A204.1 (cell line): ENCODE data around the gene TEX50.
A peak's percentile ranks its signal among the peaks of the same experiment; 100 is the strongest.
"Not testable (repeated sequence)": the region's sequence is repeated elsewhere in the genome, so short reads cannot be mapped to it uniquely, and the experiment has no call there.

Experiments used
- FAIRE-seq: peaks from 2 replicates; lab custom pipeline; 2012; peaks lifted over from hg19 to GRCh38; lab: Jason Lieb, UNC

Gene TEX50

DNA sequence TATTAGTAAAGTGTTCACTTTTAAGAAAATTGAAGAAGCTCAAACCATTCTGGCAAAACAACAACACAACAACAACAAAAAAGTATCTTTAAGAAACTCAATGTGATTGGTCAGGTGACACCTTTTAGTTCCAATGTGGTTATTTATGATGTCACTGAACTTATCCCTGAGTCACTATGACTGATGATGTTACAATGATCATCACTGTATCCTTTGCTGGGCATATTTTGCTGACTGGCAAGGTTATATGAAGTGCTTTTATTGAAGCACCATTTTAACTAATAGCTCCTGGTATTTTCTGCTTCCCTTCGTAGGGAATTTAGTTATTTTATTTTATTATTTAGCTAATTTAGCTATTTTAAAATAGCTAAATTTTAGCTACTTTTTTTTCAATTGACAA is at the start of gene TEX50:
Gene TEX50, plus strand, starts transcription at position 223 of the 400 bp plus-strand sequence. CDS start 184 bp downstream, outside the sequence.
- FAIRE-seq, result no peak

DNA sequence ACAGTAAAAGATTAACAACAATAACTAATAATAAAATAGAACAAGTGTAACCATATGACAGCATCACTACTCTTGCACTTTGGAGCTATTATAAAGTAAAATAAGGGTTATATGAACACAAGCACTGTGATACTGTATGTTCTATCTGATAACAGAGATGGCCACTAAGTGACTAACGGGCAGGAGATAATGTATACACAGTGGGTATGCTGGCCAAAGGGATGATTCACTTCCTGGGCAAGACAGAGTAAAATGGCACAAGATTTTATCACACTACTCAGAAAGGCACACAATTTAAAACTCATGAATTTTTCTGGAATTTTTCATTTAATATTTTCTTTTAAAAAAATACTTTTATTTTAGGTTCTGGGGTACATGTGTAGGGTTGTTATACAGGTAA is 44.6 kb upstream of the TEX50 start:
- FAIRE-seq, result no peak

DNA sequence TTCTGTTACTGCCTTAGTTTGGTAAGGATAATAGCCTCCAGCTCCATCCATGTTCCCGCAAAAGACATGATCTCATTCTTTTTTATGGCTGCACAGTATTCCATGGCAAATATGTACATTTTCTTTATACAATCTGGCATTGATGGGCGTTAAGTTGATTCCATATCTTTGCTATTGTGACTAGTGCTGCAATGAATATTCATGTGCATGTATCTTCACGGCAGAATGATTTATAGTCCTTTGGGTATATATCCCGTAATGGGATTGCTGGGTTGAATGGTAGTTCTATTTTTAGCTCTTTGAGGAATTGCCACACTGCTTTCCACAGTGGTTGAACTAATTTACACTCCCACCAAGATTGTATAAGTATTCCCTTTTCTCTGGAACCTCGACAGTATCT is 44.0 kb upstream of the TEX50 start:
- not testable (repeated sequence) for FAIRE-seq

DNA sequence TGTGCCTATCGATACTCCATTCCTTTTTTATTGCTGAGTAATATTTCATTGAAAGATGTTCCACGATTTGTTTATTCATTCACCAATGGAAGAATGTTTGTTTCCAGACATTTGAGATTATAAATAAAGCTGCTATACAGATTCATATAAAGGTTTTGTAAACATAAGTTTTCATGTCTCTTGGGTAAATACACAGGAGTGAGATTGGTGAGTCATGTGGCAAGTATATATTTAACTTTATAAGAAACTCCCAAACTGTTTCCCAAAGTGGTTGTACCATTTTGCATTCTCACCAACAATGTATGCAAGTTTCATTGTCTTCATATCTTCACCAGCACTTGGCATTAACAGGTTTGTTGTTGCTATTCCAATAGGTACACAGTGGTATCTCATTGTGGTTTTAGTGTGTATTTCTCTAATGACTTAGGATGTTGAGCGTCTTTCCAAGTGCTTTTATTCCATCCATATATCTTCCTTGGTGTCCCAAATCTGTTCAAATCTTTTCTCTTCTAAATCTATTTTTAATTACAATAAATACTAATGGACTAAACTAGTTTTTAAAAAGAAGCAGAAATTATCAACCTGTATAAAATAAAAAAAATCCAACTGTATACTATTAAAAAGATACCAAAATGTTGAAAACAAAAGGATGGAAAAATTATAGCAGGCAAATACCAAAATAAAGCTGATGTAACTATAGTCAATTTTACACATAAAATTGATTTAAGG is 38.9 kb upstream of the TEX50 start:
- FAIRE-seq, result peak; percentile 25

- FAIRE-seq, result no peak
Measured at GRCh38 chr1:173601588-173601987, 33.5 kb upstream of the TEX50 start.

GRCh38 chr1:173603056-173603591 is 32.0 kb upstream of the TEX50 start, which contains the start of gene SLC9C2:
Gene SLC9C2 (minus strand): TSS chr1:173603072. CDS start chr1:173601776, 1,296 bp downstream.
- FAIRE-seq, result no peak

DNA sequence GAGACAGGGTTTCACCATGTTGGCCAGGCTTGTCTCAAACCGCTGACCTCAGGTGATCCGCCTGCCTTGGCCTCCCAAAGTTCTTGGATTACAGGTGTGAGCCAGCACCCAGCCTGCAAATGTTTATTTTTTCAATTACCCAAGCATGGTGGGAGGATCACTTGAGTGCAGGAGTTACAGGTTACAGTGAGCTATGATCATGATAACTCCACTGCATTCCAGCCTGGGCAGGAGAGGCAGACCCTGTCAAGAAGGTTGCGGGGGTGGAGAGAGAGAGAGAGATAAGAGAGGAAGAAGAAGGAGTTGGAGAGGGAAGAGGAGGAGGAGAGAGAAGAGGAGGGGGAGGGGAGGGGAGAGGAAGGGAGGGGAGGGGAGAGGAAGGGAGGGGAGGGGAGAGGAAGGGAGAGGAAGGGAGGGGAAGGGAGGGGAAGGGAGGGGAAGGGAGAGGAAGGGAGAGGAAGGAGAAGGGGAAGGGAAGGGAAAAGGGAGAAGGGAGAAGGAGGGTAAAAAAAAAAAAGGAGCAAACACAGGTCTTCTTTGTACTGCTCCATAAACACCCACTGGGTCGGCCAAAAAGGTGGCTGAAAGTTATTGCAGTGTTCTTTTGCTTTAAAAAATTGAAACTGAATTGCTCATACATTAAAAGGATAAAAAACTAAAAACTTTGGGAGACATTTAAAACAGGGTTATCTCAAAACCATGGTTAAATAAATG is 26.5 kb upstream of the TEX50 start:
- FAIRE-seq, result no peak

DNA sequence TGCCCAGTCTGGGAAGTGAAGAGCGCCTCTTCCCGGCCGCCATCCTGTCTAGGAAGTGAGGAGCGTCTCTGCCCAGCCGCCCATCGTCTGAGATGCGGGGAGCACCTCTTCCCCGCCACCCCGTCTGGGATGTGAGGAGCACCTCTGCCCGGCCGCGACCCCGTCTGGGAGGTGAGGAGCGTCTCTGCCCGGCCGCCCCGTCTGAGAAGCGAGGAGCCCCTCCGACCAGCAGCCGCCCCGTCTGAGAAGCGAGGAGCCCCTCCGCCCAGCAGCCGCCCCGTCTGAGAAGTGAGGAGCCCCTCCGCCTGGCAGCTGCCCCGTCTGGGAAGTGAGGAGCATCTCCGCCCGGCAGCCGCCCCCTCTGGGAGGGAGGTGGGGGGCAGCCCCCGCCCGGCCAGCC is 22.1 kb upstream of the TEX50 start:
- not testable (repeated sequence) for FAIRE-seq

DNA sequence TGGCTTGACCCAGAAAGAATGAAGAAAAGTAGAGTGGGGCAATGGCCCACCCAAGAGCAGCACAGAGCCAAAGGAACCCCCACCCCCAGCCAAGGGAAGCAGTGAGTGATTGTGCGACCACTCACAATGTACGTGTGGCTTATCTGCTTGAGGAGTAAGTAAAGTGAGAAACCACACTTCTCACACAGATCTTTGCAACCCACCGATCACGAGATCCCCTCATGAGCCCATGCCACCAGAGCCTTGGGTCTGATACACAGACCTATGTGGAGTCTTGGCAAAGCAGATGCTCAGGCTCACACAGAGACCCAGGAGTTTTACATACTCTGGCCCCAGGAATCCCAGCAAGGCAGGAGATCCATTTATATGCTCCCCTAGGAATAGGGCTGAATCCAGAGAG is 18.3 kb upstream of the TEX50 start:
- no peak for FAIRE-seq

DNA sequence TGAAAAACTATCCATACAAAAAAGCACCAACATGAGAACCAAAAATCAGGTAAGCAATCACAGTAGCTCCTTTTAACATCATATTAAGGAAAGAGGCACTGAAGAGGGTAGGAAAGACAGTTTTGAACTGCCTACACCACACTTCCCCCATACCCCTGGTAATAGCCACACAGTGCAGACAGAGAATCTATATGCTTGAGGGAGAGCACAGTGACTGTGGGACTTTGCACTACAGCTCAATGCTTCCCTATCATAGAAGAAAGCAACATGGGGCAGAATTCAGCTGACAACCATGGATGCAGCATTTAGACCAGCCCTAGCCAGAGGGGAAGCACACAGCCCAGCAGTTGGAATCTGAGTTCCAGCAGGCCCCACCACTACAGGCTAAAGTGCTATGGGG is 7.9 kb upstream of the TEX50 start:
- FAIRE-seq, result no peak

GRCh38 chr1:173628888-173629287 is 6.2 kb upstream of the TEX50 start:
- no peak for FAIRE-seq

- FAIRE-seq, result not testable (repeated sequence)
Measured at GRCh38 chr1:173637236-173638042, 2.3 kb downstream of the TEX50 start.

- FAIRE-seq, result no peak
Measured at GRCh38 chr1:173638043-173639021, 3.2 kb downstream of the TEX50 start.

GRCh38 chr1:173639102-173639501 is 4.0 kb downstream of the TEX50 start:
- FAIRE-seq, result no peak

DNA sequence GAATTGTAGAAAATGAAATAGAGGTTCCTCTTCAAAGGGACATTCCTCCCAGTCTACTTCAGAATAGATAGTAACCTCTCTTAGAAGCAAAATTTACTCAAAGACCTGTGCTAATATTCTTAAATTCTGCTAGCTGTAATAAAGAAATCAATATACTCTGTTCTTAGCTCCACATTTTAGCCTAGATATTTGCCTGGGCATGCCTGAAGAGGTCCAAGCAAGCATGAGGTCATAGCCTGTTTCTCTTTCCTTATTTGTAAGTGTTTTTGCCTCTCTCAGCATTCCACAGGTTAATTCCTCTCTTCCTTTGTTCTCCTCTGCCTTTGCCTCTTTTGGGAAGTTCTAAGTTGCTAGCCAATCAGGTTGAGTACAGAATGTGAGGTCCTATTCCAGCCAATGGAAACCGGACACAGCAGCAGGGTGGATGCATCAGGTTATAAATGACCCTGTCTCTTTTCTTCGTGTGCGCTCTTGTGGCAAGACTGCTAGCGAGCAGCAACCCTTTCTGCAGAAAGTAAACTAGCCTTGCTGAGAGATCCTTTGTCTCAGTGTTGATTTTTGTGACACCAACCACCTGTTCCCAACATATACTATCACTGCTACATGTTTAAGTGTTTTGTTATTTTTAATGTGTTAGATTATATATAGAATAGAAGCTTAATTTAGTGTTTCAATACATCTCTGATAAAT is 7.5 kb downstream of the TEX50 start:
- not testable (repeated sequence) for FAIRE-seq

- no peak for FAIRE-seq
Measured at GRCh38 chr1:173646656-173647055, 11.5 kb downstream of the TEX50 start.

DNA sequence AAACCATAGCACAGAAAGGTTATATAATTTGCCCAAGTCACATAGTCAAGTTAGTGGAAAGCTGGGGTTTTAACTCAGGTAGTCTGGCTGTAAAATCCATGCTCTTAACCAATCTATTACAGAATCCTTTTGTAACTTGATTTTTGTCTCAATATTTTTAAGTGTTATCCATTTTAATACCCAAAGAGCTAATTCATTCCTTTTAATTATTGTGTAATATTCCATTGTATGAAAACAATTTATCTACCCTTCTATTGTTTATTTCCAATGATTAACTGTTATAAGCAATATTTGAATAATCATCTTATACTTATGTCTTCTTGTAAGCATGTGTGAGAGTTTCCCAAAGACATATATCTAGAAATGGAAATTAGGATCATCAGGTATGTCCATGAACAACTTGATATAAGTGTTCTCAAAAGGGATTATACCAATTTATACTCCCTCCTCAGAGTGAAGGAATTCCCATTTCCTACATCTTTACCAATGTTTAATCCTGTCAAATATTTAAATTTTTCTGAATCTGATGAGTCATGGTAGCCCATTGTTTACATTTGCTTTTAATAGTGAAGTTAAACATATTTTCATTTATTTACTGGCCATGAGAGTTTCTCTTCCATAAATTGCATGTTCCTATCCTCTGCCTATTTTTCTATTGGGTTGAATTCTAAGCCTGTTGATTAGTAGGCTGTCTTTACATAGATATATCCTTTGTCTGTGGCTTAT is 13.9 kb downstream of the TEX50 start:
- FAIRE-seq, result no peak

DNA sequence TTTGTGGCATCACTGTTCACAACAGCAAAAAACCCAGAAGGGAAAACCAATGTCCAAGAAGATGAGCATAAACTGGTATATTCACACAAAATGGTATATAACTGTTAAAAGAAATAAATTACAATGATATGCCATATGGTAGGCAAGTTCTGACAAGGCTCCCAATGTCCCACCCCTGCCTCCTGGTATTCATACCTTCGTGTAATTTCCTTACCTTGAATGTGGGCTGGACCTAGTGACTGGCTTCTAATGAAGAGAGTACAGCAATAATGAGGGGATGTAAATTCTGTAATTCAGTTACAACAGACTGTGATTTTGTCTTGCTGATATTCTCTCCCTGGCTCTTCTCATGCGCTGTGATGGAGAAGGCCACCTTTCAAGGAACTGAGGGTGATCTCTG is 25.2 kb downstream of the TEX50 start:
- no peak for FAIRE-seq

DNA sequence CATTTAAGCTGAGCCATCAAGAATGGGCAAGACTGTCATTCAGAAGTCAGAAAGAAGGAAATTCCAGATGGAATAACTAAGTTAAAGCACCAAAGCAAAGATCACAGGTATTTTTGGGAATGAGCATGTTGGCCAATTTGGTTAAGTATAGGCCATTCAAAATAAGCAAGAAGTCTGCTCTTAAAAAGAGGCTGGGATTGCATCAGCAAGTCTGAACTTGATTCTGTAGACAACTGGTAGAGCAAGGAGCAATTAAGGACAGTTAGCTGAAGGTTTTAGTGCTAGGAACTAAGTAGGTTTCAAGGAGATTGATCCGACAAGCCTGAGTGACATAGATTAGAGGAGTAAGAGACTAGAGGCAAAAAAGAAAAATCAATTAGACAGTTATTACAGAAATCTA is 26.1 kb downstream of the TEX50 start:
- FAIRE-seq, result no peak

GRCh38 chr1:173661763-173662162 is 26.6 kb downstream of the TEX50 start:
- no peak for FAIRE-seq
